H9 (cell line): Measurements from ENCODE around the gene PFKL. TPM values are rescaled to one million over a fixed set of nuclear protein-coding genes. Genes with fewer than 3 reads are reported as not detected.

Experiments
- DNase-seq: peaks from one replicate; pipeline ENCODE4 v3.0.0-alpha.2; 2017
- H2AFZ ChIP-seq: one replicate; pipeline ENCODE4 v1.6.1; 2013; ENCODE audit warnings: mild to moderate bottlenecking, low read length, control low read depth, moderate library complexity
- H2AK5ac ChIP-seq: 2 replicates; pipeline ENCODE4 v1.6.1; 2013; ENCODE audit warnings: low read length, control low read depth, mixed read lengths; ENCODE audit not compliant: insufficient read length
- H2BK120ac ChIP-seq: one replicate; pipeline ENCODE4 v1.6.1; 2013; ENCODE audit warnings: low read depth, mild to moderate bottlenecking, low read length, control low read depth, inconsistent platforms; ENCODE audit not compliant: poor library complexity, severe bottlenecking
- H2BK12ac ChIP-seq: 2 replicates; pipeline ENCODE4 v1.6.1; 2013; ENCODE audit warnings: low read length, control low read depth, mixed read lengths, low read depth; ENCODE audit not compliant: insufficient read length
- H2BK15ac ChIP-seq: 2 replicates; pipeline ENCODE4 v1.6.1; 2013; ENCODE audit warnings: low read depth, low read length, control low read depth
- H2BK20ac ChIP-seq: one replicate; pipeline ENCODE4 v1.6.1; 2013; ENCODE audit warnings: low read depth, mild to moderate bottlenecking, low read length, control low read depth, inconsistent platforms; ENCODE audit not compliant: poor library complexity, severe bottlenecking
- H2BK5ac ChIP-seq: 2 replicates; pipeline ENCODE4 v1.6.1; 2013; ENCODE audit warnings: low read length, control low read depth, mixed read lengths; ENCODE audit not compliant: insufficient read length
- H3K14ac ChIP-seq: 2 replicates; pipeline ENCODE4 v1.6.1; 2013; ENCODE audit warnings: low read length, control low read depth; ENCODE audit not compliant: insufficient read depth
- H3K18ac ChIP-seq: 2 replicates; pipeline ENCODE4 v1.6.1; 2013; ENCODE audit warnings: low read depth, mild to moderate bottlenecking, mixed read lengths, low read length, control low read depth; ENCODE audit not compliant: insufficient read length
- H3K23ac ChIP-seq: 2 replicates; pipeline ENCODE4 v1.6.1; 2013; ENCODE audit warnings: low read length, control low read depth, mixed read lengths, low read depth; ENCODE audit not compliant: insufficient read length
- H3K23me2 ChIP-seq: 2 replicates; pipeline ENCODE4 v1.6.1; 2013; ENCODE audit warnings: low read depth, mild to moderate bottlenecking, mixed read lengths, low read length, control low read depth; ENCODE audit not compliant: insufficient read length, poor library complexity, severe bottlenecking
- H3K27ac ChIP-seq: 2 replicates; pipeline ENCODE4 v1.5.1; 2013; ENCODE audit warnings: low read length, control low read depth, mixed read lengths, low read depth; ENCODE audit not compliant: insufficient read length
- H3K27me3 ChIP-seq: 2 replicates; pipeline ENCODE4 v1.6.1; 2013; ENCODE audit warnings: low read length, control low read depth, inconsistent platforms; ENCODE audit not compliant: insufficient read depth
- H3K4ac ChIP-seq: 2 replicates; pipeline ENCODE4 v1.6.1; 2013; ENCODE audit warnings: low read depth, mild to moderate bottlenecking, control low read depth, inconsistent platforms, low read length, moderate library complexity
- H3K4me1 ChIP-seq: 2 replicates; pipeline ENCODE4 v1.6.1; 2013; ENCODE audit warnings: low read length, control low read depth, inconsistent platforms; ENCODE audit not compliant: insufficient read depth
- H3K4me2 ChIP-seq: 2 replicates; pipeline ENCODE4 v1.6.1; 2013; ENCODE audit warnings: low read length, control low read depth, mixed read lengths; ENCODE audit not compliant: insufficient read length, insufficient read depth
- H3K56ac ChIP-seq: 2 replicates; pipeline ENCODE4 v1.6.1; 2013; ENCODE audit warnings: low read depth, mild to moderate bottlenecking, mixed read lengths, low read length, control low read depth; ENCODE audit not compliant: insufficient read length
- H3K79me1 ChIP-seq: 2 replicates; pipeline ENCODE4 v1.6.1; 2013; ENCODE audit warnings: low read depth, mild to moderate bottlenecking, moderate library complexity, low read length, control low read depth, inconsistent platforms; ENCODE audit not compliant: insufficient read depth, poor library complexity, severe bottlenecking
- H3K79me2 ChIP-seq: 2 replicates; pipeline ENCODE4 v1.6.1; 2013; ENCODE audit warnings: low read length, control low read depth, inconsistent platforms; ENCODE audit not compliant: insufficient read depth
- H3K9ac ChIP-seq: 2 replicates; pipeline ENCODE4 v1.6.1; 2013; ENCODE audit warnings: low read length, control low read depth, mixed read lengths; ENCODE audit not compliant: insufficient read length; ENCODE audit errors: extremely low read depth
- H3K9me3 ChIP-seq: one replicate; pipeline ENCODE4 v1.6.1; 2013; ENCODE audit warnings: low read depth, low read length, inconsistent platforms; ENCODE audit not compliant: control insufficient read depth
- H3T11ph ChIP-seq: one replicate; pipeline ENCODE4 v1.6.1; 2013; ENCODE audit warnings: mild to moderate bottlenecking, low read length, control low read depth, inconsistent platforms
- H4K20me1 ChIP-seq: one replicate; pipeline ENCODE4 v1.6.1; 2013; ENCODE audit not compliant: control insufficient read depth, insufficient read length, insufficient read depth
- H4K5ac ChIP-seq: 2 replicates; pipeline ENCODE4 v1.6.1; 2013; ENCODE audit warnings: low read depth, mild to moderate bottlenecking, mixed read lengths, low read length, control low read depth; ENCODE audit not compliant: insufficient read length
- H4K8ac ChIP-seq: replicated peaks from 2 replicates; pipeline ENCODE4 v1.6.1; 2013; ENCODE audit warnings: low read length, control low read depth, mixed read lengths, low read depth; ENCODE audit not compliant: insufficient read length
- H4K91ac ChIP-seq: 2 replicates; pipeline ENCODE4 v1.6.1; 2013; ENCODE audit warnings: low read depth, mild to moderate bottlenecking, moderate library complexity, mixed read lengths, low read length, control low read depth; ENCODE audit not compliant: insufficient read length
- H3K27ac Mint-ChIP-seq, 3 experiments: 2 replicates in 2 of 3; 3 replicates in 1 of 3; pipeline ENCODE4 v1.8.0; 2020 to 2021; ENCODE audit warnings: mixed read lengths in 3 of 3, mild to moderate bottlenecking in 1 of 3, moderate library complexity in 1 of 3
- H3K27me3 Mint-ChIP-seq: 2 replicates; pipeline ENCODE4 v1.8.0; 2021; ENCODE audit warnings: low read depth, mild to moderate bottlenecking, moderate library complexity, mixed read lengths
- H3K36me3 Mint-ChIP-seq, 3 experiments: 2 replicates in 2 of 3; 3 replicates in 1 of 3; pipeline ENCODE4 v1.8.0; 2020 to 2021; ENCODE audit warnings: low read depth in 3 of 3, mixed read lengths in 3 of 3; ENCODE audit not compliant: insufficient read depth in 1 of 3
- H3K4me1 Mint-ChIP-seq, 2 experiments: 2 replicates each; pipeline ENCODE4 v1.8.0; 2020; ENCODE audit warnings: mixed read lengths in 2 of 2
- H3K4me3 Mint-ChIP-seq, 2 experiments: 2 replicates in 1 of 2; 3 replicates in 1 of 2; pipeline ENCODE4 v1.8.0; 2020 to 2021; ENCODE audit warnings: mild to moderate bottlenecking in 2 of 2, mixed read lengths in 2 of 2, moderate library complexity in 1 of 2
- H3K9me3 Mint-ChIP-seq, 2 experiments: 2 replicates in 1 of 2; 3 replicates in 1 of 2; pipeline ENCODE4 v1.8.0; 2020; ENCODE audit warnings: mild to moderate bottlenecking in 2 of 2, mixed read lengths in 2 of 2, moderate library complexity in 1 of 2
- CTCF ChIP-seq: fragments of 200-600 bp; sonication (generic); conservative IDR thresholded peaks from 3 replicates; pipeline ENCODE4 v1.8.0; 2021; ENCODE audit warnings: antibody characterized with exemption, mild to moderate bottlenecking
- WGBS: extraction: QIAGEN DNeasy Blood & Tissue Kit; methylation state at CpG from one replicate; pipeline ENCODE4 v1.1.7; 2013; ENCODE audit warnings: missing lambda C conversion rate, low lambda C conversion rate, mixed read lengths; ENCODE audit not compliant: insufficient read length; ENCODE audit errors: extremely low coverage; 5-methylcytosine and 5-hydroxymethylcytosine counted together
- total RNA-seq: library from RNA; stranded (reverse); gene quantifications from 2 replicates; pipeline ENCODE4 v1.2.1, GENCODE V29; 2021

The PFKL gene
- total RNA-seq, 1 experiment from 2014 or later = 107 TPM

- no peak for DNase-seq
- Mint-ChIP-seq H3K4me1 (peaks cover 16 to 20% of the 10 kb centered on the region in 2 experiments), H3K4me3 (no peak overlapping the region), H3K36me3 (peaks cover 0 to 8% (median 0%) of the 10 kb centered on the region in 3 experiments; a peak in 2 of 7 replicates), H3K27ac (no peak overlapping the region), H3K9me3 (no peaks in the 10 kb centered on the region), H3K27me3 (no peaks in the 10 kb centered on the region)
- no peak overlapping the region for H2AFZ ChIP-seq
- H3K9ac ChIP-seq = no peak overlapping the region
- H2BK20ac ChIP-seq = no peak overlapping the region
- no peak overlapping the region for H3K4ac ChIP-seq
- no peak overlapping the region for H3K56ac ChIP-seq
- H3T11ph ChIP-seq = no peak overlapping the region
- no peaks in the 10 kb centered on the region for H3K9me3 ChIP-seq
- no peak overlapping the region for H3K14ac ChIP-seq
- H2BK12ac ChIP-seq = no peak overlapping the region
- no peak overlapping the region for H3K27ac ChIP-seq
- H4K20me1 ChIP-seq = no peaks in the 10 kb centered on the region
- no peak overlapping the region for H3K18ac ChIP-seq
- H3K79me2 ChIP-seq = no peaks in the 10 kb centered on the region
- H2BK15ac ChIP-seq = no peak overlapping the region
- H3K23ac ChIP-seq = no peak overlapping the region
- no peak overlapping the region for H2BK120ac ChIP-seq
- H3K4me1 ChIP-seq = no peaks in the 10 kb centered on the region
- TF ChIP-seq CTCF = no peak
- H2AK5ac ChIP-seq = no peak overlapping the region
- H4K8ac ChIP-seq = no peak overlapping the region
- H3K23me2 ChIP-seq = peaks cover 6% of the 10 kb centered on the region
- H3K27me3 ChIP-seq = no peaks in the 10 kb centered on the region
- H2BK5ac ChIP-seq = no peak overlapping the region
- no peak overlapping the region for H3K4me2 ChIP-seq
- no peak overlapping the region for H4K91ac ChIP-seq
- H4K5ac ChIP-seq = no peak overlapping the region
- WGBS = no CpG with 5 or more reads among the region's 24 CpGs
- no peaks in the 10 kb centered on the region for H3K79me1 ChIP-seq
Measured at GRCh38 chr21:44335266-44336059, 35.6 kb downstream of the PFKL start.
